Spleen (tissue), 7 donors: ENCODE data around the gene PREP.

ENCODE experiments used
- POLR2A ChIP-seq, 3 donors: fragments of 450-650 bp; IDR thresholded peaks; one replicate each; pipeline ENCODE4 v1.5.1; 2017; ENCODE audit warnings: antibody characterized with exemption in 3 of 3, mild to moderate bottlenecking in 1 of 3
- TF ChIP-seq, protein P1 (sequence below), 11 experiments: fragments of 200-600 bp in 7 of 11; fragments of 450-650 bp in 4 of 11; sonication (generic) in 4 of 11; IDR thresholded peaks in 8 of 11; conservative IDR thresholded peaks in 3 of 11; 1 replicate in 7 of 11; 2 replicates in 4 of 11; pipeline versions ENCODE4 v1.4.0 to v1.8.0; 2016 to 2021; ENCODE audit warnings: antibody characterized with exemption in 11 of 11, inconsistent platforms in 4 of 11, mild to moderate bottlenecking in 1 of 11
- donor health status: DM: no; HTN: no; CAD: no; lungs with moderate emphysema.
- donor health status: DM: no; HTN: no; CAD: no.
- donor health status: DM: no; HTN: no; CAD: no.

DNA sequence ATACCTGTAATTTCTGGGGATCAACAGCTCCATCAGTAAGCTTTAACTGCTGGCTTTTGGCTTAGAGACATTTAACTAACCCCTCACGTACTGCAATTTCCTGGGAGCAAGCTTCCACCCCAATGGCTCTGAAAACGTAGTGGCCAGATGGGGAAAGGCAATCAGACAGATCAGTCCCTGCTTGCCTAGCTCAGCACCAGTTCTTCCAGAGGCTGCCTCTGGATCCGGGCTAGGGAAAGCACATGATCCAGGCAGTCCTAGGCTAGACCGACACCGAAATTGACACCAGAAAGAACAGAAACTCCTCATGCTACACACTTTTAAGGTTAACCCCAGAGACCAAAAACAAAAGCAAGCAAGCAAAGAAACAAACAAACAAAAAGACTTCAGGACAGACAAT is 13.3 kb downstream of the PREP start:
- TF ChIP-seq, protein P1, sequence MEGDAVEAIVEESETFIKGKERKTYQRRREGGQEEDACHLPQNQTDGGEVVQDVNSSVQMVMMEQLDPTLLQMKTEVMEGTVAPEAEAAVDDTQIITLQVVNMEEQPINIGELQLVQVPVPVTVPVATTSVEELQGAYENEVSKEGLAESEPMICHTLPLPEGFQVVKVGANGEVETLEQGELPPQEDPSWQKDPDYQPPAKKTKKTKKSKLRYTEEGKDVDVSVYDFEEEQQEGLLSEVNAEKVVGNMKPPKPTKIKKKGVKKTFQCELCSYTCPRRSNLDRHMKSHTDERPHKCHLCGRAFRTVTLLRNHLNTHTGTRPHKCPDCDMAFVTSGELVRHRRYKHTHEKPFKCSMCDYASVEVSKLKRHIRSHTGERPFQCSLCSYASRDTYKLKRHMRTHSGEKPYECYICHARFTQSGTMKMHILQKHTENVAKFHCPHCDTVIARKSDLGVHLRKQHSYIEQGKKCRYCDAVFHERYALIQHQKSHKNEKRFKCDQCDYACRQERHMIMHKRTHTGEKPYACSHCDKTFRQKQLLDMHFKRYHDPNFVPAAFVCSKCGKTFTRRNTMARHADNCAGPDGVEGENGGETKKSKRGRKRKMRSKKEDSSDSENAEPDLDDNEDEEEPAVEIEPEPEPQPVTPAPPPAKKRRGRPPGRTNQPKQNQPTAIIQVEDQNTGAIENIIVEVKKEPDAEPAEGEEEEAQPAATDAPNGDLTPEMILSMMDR (IDR thresholded peaks at IDR 0.05 in 8 of 11, conservative IDR thresholded peaks at IDR 0.05 in 3 of 11), result no peak
- TF ChIP-seq POLR2A (IDR thresholded peaks at IDR 0.05), result no peak
